Activated B cell treated with CpG ODN at 0.5 μM for 24 hours (primary cell): ENCODE data around the gene ZNF646. TPM values are rescaled to one million over a fixed set of nuclear protein-coding genes. Genes with fewer than 3 reads are reported as not detected.

ENCODE experiments used
- ATAC-seq: fragments of 200-7000 bp; cut with Tn5 transposase; one replicate; pipeline ENCODE4 v1.10.0; 2021; ENCODE audit warnings: low read depth, mild to moderate bottlenecking, moderate library complexity
- CTCF ChIA-PET: fragments of 350-600 bp; sonication (Branson Sonifier 250); formaldehyde crosslinking; loops from one replicate; lab custom pipeline; 2021; ENCODE audit warnings: antibody characterized with exemption; lab: Charles Lee
- POLR2A ChIA-PET: fragments of 350-600 bp; sonication (Branson Sonifier 250); formaldehyde crosslinking; loops from one replicate; lab custom pipeline; 2021; ENCODE audit warnings: antibody characterized with exemption; lab: Charles Lee
- DNase-seq: peaks from one replicate; pipeline ENCODE4 v3.0.0; 2022
- H3K27ac Mint-ChIP-seq: one replicate; pipeline ENCODE4 v1.8.0; 2020; ENCODE audit warnings: mixed read lengths
- H3K27me3 Mint-ChIP-seq: one replicate; pipeline ENCODE4 v1.8.0; 2021; ENCODE audit warnings: mixed read lengths
- H3K36me3 Mint-ChIP-seq: one replicate; pipeline ENCODE4 v1.8.0; 2021; ENCODE audit warnings: low read depth, mixed read lengths
- H3K4me1 Mint-ChIP-seq: one replicate; pipeline ENCODE4 v1.8.0; 2021; ENCODE audit warnings: mixed read lengths
- H3K4me3 Mint-ChIP-seq: one replicate; pipeline ENCODE4 v1.8.0; 2020; ENCODE audit warnings: mild to moderate bottlenecking, mixed read lengths
- H3K9me3 Mint-ChIP-seq: one replicate; pipeline ENCODE4 v1.8.0; 2020; ENCODE audit warnings: mixed read lengths
- CTCF ChIP-seq: fragments of 200-600 bp; IDR thresholded peaks from one replicate; pipeline ENCODE4 v1.8.0; 2022; ENCODE audit warnings: antibody characterized with exemption, mild to moderate bottlenecking
- intact Hi-C: fragments of 100-400 bp; cut with micrococcal nuclease; formaldehyde crosslinking; loops from one replicate; pipeline ENCODE4 v1.15.1; 2024
- total RNA-seq: library from RNA; stranded (reverse); gene quantifications from 2 replicates; pipeline ENCODE4 v1.2.3, GENCODE V29; 2022

Gene ZNF646
- total RNA-seq, 1 donor from 2014 or later, result 32.5 TPM

- Mint-ChIP-seq H3K36me3 (peaks cover 70% of the 10 kb centered on the region), H3K4me3 (no peak overlapping the region), H3K27me3 (no peaks in the 10 kb centered on the region), H3K9me3 (no peaks in the 10 kb centered on the region), H3K27ac (no peak overlapping the region), H3K4me1 (peaks cover 22% of the 10 kb centered on the region)
- intact Hi-C loops, result no loop called here
- ATAC-seq (no peak), DNase-seq (no peak)
- ChIA-PET POLR2A (interaction anchor here (1.3 kb wide), 1 partner anchor 62 kb away, joined by 3 read pairs; no protein-coding TSS in a partner anchor), CTCF (no interaction called here)
- no peak for TF ChIP-seq CTCF
These were observed 5.9 kb downstream of the ZNF646 start for GRCh38 chr16:31080035-31080629.

GRCh38 chr16:31080756-31081419 is 6.7 kb downstream of the ZNF646 start:
- intact Hi-C loops, result no loop called here
- no peaks in the 10 kb centered on the region for H3K27me3 Mint-ChIP-seq
- ChIA-PET CTCF (no interaction called here), POLR2A (interaction anchor here (1.3 kb wide), 1 partner anchor 61 kb away, joined by 3 read pairs; no protein-coding TSS in a partner anchor)
- H3K4me1 Mint-ChIP-seq, result peaks cover 16% of the 10 kb centered on the region
- H3K27ac Mint-ChIP-seq, result no peak overlapping the region
- H3K36me3 Mint-ChIP-seq, result peaks cover 74% of the 10 kb centered on the region
- no peaks in the 10 kb centered on the region for H3K9me3 Mint-ChIP-seq
- no peak for TF ChIP-seq CTCF
- ATAC-seq (no peak), DNase-seq (no peak)
- no peak overlapping the region for H3K4me3 Mint-ChIP-seq

GRCh38 chr16:31081428-31082351 is 7.5 kb downstream of the ZNF646 start:
- ChIA-PET POLR2A (no interaction called here), CTCF (no interaction called here)
- no peak for TF ChIP-seq CTCF
- Mint-ChIP-seq H3K9me3 (no peaks in the 10 kb centered on the region), H3K27ac (no peak overlapping the region), H3K4me3 (no peak overlapping the region), H3K36me3 (peaks cover 69% of the 10 kb centered on the region), H3K4me1 (peaks cover 11% of the 10 kb centered on the region), H3K27me3 (no peaks in the 10 kb centered on the region)
- DNase-seq (no peak), ATAC-seq (no peak)
- intact Hi-C loops, result no loop called here

GRCh38 chr16:31082368-31083045 is 8.3 kb downstream of the ZNF646 start:
- H3K36me3 Mint-ChIP-seq, result peaks cover 62% of the 10 kb centered on the region
- no peaks in the 10 kb centered on the region for H3K9me3 Mint-ChIP-seq
- intact Hi-C loops, result no loop called here
- ChIA-PET POLR2A (no interaction called here), CTCF (no interaction called here)
- H3K4me1 Mint-ChIP-seq, result peaks cover 11% of the 10 kb centered on the region
- no peak for DNase-seq
- no peak overlapping the region for H3K27ac Mint-ChIP-seq
- no peak for TF ChIP-seq CTCF
- no peak for ATAC-seq
- no peaks in the 10 kb centered on the region for H3K27me3 Mint-ChIP-seq
- H3K4me3 Mint-ChIP-seq, result no peak overlapping the region
